DMS153 treated with DMSO at 0.1 percent for 48 hours (cell line): ENCODE data around the gene STUB1.

Experiments
- DNase-seq: peaks from one replicate; lab custom pipeline; 2025; ENCODE audit not compliant: unreplicated experiment; lab: John Stamatoyannopoulos, UW

Gene STUB1

GRCh38 chr16:693766-694165, 13.6 kb downstream of the STUB1 start:
- no peak for DNase-seq

- DNase-seq, result no peak
These were observed 14.1 kb downstream of the STUB1 start for GRCh38 chr16:694187-694862.

- DNase-seq, result no peak
These were observed 14.7 kb downstream of the STUB1 start for GRCh38 chr16:694863-695354.

GRCh38 chr16:695355-696089, 15.3 kb downstream of the STUB1 start:
- DNase-seq, result peak; percentile 94

GRCh38 chr16:698911-699671, 18.9 kb downstream of the STUB1 start:
- DNase-seq, result no peak

- DNase-seq, result no peak
These were observed 20.7 kb downstream of the STUB1 start for GRCh38 chr16:700684-701584.

GRCh38 chr16:702341-702740, 22.1 kb downstream of the STUB1 start:
- no peak for DNase-seq

- no peak for DNase-seq
These were observed 23.2 kb downstream of the STUB1 start for GRCh38 chr16:703406-703805.

GRCh38 chr16:704047-704446, 23.8 kb downstream of the STUB1 start:
- no peak for DNase-seq

- DNase-seq, result no peak
These were observed 24.6 kb downstream of the STUB1 start for GRCh38 chr16:704552-705380.

- no peak for DNase-seq
These were observed 25.4 kb downstream of the STUB1 start, which contains the start of gene FBXL16 for GRCh38 chr16:705431-706188. TSS of gene FBXL16 (minus strand) at chr16:705801. CDS start at chr16:697405, 8,396 bp downstream.

GRCh38 chr16:706189-707061, 26.2 kb downstream of the STUB1 start:
- no peak for DNase-seq

GRCh38 chr16:707062-707538, 26.9 kb downstream of the STUB1 start:
- no peak for DNase-seq

GRCh38 chr16:708019-708418, 27.8 kb downstream of the STUB1 start:
- no peak for DNase-seq

- no peak for DNase-seq
These were observed 28.7 kb downstream of the STUB1 start for GRCh38 chr16:708959-709358.

- DNase-seq, result peak; percentile 72
These were observed 29.6 kb downstream of the STUB1 start for GRCh38 chr16:709566-710499.
